GM12874 (cell line): ENCODE data around the gene PRKAA2.

Source experiments
- TF ChIP-seq, protein P1 (sequence below): IDR thresholded peaks from 2 replicates; pipeline ENCODE4 v1.5.1; 2011; ENCODE audit warnings: low read depth, mild to moderate bottlenecking, control low read depth, low read length, moderate library complexity; ENCODE audit not compliant: insufficient read depth

The PRKAA2 gene

DNA sequence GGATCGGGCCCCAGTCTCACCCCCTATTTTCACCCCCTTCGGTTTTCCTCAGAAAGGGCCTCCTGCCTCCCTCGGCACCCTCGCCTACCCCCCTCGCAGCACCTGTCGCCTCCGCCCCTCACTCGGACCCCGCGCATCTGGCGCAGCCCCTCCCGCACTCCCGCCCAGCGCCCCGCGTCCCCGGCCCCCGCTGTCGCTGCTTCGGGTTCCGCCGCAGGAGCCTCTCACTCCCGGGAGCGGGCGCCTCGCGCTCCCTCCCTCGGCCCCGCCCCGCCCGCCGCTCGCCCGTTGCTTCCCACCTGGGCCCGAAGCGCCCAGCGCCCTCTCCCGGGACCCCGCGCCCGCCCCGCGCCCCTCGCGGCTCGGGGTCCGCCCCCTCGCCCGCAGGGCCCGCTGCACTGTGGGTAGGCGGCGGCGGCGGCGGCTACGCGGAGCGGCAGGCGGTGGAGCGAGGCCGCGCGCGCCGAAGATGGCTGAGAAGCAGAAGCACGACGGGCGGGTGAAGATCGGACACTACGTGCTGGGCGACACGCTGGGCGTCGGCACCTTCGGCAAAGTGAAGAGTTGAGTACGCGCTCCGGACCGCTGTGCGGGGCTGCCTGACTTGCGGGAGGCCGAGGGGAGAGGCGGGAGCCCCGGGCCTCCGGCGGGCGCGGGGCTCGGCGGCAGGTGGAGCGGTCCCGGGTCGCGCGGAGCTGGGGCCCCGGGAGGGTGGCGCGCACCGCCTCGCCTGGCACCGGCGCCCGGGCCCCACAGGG lies at the start of gene PRKAA2:
Gene PRKAA2, plus strand, starts transcription at position 396 of the 758 bp plus-strand sequence. Its CDS starts 74 bp downstream, at position 470.
- TF ChIP-seq, protein P1, sequence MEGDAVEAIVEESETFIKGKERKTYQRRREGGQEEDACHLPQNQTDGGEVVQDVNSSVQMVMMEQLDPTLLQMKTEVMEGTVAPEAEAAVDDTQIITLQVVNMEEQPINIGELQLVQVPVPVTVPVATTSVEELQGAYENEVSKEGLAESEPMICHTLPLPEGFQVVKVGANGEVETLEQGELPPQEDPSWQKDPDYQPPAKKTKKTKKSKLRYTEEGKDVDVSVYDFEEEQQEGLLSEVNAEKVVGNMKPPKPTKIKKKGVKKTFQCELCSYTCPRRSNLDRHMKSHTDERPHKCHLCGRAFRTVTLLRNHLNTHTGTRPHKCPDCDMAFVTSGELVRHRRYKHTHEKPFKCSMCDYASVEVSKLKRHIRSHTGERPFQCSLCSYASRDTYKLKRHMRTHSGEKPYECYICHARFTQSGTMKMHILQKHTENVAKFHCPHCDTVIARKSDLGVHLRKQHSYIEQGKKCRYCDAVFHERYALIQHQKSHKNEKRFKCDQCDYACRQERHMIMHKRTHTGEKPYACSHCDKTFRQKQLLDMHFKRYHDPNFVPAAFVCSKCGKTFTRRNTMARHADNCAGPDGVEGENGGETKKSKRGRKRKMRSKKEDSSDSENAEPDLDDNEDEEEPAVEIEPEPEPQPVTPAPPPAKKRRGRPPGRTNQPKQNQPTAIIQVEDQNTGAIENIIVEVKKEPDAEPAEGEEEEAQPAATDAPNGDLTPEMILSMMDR, result no peak

DNA sequence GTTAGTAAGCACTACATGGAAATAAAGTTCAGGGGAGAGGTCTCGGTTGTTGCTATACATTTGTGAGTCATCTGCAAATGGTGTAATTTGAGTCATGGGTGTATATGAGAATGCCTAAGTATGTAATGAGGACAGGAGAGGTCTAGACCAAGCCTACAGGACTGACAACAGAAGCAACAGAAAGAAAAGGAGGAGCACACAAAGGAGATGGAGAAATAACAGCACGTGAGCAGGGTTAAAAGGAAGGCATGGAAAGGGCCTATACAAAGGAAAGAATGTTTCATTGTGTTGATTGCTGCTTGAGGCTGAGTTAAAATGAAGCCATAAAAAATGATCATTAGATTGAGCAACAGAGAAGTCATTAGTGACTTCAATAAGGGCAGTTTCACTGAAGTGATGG lies 28.0 kb upstream of the PRKAA2 start:
- TF ChIP-seq, protein P1, result no peak

DNA sequence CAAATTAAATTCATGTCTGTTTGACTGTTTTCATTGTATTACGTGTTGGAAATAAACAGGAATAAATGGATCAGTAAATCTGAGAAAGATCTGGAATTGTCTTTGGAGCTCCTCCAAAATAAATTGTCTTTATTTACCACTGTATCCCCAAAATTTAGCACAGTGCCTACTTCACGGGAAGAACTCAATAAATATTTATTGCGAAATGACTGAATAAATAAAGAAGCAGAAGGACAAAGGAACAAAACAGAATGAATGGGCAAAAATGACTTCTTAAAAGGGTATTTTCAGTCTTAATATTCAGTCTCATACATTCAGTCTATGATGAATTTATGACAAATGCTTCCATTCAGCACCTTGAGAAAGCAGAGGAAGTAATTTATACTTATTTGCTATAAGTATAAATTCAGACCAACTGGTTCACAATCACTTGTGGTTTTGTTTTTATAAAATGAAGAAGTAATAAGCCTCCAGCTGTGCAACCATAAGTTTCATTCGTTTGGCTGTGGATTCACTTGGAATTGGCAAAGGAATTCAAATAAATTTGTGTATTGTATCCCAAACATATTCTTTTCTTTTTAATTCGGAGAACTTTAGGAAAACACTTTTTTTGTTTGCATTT lies 19.2 kb upstream of the PRKAA2 start:
- TF ChIP-seq, protein P1, result no peak

DNA sequence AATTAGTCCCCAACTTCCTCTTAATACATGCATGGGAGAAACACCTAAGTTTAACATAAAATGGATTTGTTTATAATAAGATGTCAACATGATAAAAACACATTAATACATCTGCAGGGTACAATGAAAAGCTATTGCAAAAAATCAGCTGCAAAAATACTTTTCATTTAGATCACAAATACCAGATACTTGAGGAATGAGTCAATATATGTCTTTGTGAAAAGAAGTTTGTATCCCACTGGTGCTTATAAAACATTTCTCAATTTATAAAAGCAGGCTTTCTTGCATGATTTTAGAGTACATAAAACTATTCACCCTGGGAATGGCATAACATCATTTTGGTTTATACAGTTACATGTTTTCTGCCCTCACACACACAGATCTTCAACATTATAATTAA lies 18.6 kb upstream of the PRKAA2 start:
- TF ChIP-seq, protein P1, result no peak

DNA sequence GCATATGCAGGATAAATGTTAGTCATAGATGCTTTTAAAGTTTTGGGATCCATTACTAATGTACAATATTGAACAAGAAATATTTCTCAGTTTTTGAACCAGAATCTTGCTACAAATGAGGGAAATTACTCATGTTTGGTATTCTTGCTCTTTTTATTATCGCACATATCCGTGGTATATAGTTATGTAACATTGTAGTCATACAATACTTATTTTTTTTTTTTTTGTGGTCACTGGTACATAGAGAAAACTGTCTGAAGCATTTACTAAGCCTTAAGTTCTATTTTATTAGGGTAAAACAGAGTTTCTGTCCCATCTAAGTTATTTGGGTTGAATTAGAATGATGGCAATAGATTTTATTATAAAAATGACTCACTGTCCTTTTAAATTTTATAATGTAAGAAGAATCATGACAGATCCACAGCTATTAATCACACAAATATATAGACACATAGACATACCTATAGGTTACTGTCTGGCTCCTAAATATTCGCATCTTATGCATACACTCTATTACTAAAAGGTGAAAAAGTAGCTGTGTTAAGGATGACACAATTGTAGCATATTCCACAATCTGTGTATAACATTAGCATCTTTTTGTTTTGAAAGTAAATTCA lies 18.0 kb upstream of the PRKAA2 start:
- TF ChIP-seq, protein P1, result no peak

DNA sequence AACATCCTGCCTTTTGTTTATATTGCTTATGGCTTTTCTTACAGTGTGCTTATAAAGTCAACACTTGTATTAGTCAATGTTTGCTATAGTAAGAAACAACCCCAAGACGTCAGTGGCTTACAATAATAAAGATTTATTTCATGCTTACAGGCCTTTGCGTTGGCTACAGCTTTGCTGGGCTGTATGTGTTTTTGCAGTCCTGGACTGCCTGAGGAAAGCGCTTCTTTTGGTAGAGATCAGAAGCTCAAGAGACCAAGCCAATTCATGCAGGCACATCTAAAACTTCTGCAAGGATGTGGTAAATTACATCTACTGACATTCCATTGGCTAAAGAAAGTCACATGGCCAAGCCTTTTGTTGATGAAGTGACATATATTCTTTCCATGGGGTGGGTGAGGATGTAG lies 17.5 kb upstream of the PRKAA2 start:
- TF ChIP-seq, protein P1, result no peak

DNA sequence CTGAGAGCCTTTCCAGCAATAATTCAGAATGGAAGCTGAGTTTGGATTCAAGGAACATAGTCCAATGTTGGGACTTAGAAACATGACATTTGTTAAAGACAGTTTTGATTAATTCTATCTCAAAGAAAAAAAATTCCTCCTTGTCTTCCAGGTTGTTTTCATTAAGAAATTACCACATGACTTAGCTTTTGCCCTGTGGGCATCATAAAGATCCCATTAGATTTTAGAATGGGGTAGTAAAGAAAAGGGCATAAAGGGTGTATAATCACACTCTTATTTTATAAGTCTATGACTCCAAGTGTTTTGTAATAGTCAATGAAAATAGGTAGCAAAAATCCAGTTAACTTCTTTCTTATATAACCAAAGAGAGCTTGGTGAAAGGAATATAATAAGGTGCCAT lies 14.3 kb upstream of the PRKAA2 start:
- TF ChIP-seq, protein P1, result no peak
